ENCODE results near the gene LDB3.

LDB3 gene

DNA sequence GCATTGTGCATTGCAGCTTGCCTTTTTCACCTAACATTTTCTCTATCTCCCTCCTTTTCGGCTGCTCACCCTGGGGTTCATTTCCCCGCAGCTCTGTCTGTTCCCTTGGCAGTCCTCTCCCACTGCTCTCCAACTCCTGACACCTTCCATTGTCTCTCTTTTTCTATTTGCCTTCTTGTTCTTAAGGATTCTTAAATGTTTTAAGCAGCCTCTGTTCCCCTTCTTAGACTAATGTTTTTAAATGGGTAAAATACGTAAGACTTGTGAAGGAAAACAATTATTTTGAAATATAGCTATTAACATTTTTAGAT is 107.5 kb downstream of the LDB3 start:
- no peak overlapping the region for H3K4me3 ChIP-seq (ENCODE audit: low read length)
- TF ChIP-seq, protein P1, sequence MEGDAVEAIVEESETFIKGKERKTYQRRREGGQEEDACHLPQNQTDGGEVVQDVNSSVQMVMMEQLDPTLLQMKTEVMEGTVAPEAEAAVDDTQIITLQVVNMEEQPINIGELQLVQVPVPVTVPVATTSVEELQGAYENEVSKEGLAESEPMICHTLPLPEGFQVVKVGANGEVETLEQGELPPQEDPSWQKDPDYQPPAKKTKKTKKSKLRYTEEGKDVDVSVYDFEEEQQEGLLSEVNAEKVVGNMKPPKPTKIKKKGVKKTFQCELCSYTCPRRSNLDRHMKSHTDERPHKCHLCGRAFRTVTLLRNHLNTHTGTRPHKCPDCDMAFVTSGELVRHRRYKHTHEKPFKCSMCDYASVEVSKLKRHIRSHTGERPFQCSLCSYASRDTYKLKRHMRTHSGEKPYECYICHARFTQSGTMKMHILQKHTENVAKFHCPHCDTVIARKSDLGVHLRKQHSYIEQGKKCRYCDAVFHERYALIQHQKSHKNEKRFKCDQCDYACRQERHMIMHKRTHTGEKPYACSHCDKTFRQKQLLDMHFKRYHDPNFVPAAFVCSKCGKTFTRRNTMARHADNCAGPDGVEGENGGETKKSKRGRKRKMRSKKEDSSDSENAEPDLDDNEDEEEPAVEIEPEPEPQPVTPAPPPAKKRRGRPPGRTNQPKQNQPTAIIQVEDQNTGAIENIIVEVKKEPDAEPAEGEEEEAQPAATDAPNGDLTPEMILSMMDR (conservative IDR thresholded peaks at IDR 0.05; ENCODE audit: low read depth, low read length) = no peak
- DNase-seq (ENCODE audit: low read depth) = no peak

DNA sequence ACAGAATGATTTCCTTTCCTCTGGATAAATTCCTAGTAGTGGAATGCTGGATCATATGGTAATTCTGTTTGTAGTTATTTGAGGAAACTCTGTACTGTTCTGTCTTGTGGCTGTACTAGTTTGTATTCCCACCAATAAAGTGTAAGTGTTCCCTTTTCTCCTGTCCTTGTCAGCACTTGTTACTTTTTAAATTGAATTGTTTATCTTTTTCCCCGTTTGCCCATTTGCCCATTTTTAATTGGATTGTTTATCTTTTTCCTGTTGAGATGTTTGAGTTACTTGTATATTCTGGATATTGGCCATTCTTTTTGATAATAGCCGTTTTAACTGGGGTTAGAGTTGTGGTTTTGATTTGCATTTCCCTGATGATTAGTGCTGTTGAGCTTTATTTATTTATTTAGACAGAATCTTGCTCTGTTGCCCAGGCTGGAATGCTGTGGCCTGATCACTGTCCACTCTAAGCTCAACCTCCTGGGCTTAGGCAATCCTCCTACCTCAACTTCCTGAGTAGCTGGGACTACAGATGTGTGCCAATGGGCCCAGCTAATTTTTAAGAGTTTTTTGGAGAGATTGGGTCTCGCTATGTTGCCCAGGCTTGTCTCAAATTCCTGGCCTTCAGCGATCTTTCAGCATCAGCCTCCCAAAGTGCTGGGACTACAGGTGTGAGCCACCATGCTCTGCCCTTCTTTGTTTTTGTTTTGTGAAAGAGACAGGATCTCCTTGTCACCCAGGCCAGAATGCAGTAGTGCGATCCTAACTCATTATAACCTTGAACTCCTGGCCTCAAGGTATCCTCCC is 111.1 kb downstream of the LDB3 start:
- TF ChIP-seq, protein P1 (conservative IDR thresholded peaks at IDR 0.05; ENCODE audit: low read depth, low read length) = no peak
- H3K4me3 ChIP-seq (ENCODE audit: low read length) = no peak overlapping the region
- no peak for DNase-seq (ENCODE audit: low read depth)

DNA sequence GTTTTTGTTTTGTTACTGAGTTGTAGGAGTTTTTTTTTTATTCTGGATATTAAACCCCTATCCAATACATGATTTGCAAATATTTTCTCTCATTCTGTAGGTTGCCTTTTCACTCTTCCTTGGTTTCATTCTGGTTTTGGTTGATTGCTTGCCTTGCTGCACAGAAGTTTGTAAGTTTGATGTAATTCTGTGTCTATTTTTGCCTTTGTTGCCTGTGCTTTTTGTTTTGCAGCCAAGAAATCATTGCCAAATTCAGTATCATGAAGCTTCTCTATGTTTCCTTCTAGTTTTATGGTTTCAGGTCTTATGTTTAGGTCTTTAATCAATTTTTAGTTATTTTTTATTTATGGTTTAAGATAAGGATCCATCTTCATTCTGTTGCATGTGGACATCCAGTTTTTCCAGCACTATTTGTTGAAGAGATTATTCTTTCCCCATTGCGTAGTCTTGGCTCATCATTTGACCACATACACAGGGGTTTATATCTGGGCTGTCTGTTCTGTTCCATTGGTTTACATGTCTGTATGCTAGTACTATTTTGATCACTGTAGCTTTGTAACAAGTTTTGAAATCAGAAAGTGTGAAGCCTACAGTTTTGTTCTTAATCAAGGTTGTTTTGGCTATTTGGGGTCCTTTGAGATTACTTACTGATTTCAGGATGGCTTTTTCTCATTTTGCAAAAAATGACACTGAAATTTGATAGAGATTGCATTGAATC is 114.5 kb downstream of the LDB3 start:
- H3K4me3 ChIP-seq (ENCODE audit: low read length) = no peak overlapping the region
- TF ChIP-seq, protein P1 (conservative IDR thresholded peaks at IDR 0.05; ENCODE audit: low read depth, low read length) = no peak
- DNase-seq (ENCODE audit: low read depth) = no peak

DNA sequence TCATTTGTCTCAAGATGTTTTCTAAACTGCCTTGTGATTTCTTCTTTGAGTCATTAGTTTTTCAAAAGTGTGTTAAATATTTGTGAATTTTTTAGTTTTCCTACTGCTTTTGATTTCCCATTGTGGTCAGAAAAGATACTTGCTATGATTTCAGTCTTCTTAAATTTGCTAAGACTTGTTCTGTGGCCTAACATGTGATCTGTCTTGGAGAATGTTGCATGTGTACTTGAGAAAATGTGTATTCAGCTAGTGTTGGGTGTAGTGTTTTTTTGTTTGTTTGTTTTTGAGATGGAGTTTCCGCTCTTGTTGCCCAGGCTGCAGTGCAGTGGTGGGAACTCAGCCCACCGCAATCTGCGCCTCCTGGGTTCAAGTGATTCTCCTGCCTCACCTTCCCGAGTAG is 116.7 kb downstream of the LDB3 start:
- TF ChIP-seq, protein P1 (conservative IDR thresholded peaks at IDR 0.05; ENCODE audit: low read depth, low read length) = no peak
- H3K4me3 ChIP-seq (ENCODE audit: low read length) = no peak overlapping the region
- DNase-seq (ENCODE audit: low read depth) = no peak
